ENCODE measurements around the gene MRPS35.

MRPS35 gene

DNA sequence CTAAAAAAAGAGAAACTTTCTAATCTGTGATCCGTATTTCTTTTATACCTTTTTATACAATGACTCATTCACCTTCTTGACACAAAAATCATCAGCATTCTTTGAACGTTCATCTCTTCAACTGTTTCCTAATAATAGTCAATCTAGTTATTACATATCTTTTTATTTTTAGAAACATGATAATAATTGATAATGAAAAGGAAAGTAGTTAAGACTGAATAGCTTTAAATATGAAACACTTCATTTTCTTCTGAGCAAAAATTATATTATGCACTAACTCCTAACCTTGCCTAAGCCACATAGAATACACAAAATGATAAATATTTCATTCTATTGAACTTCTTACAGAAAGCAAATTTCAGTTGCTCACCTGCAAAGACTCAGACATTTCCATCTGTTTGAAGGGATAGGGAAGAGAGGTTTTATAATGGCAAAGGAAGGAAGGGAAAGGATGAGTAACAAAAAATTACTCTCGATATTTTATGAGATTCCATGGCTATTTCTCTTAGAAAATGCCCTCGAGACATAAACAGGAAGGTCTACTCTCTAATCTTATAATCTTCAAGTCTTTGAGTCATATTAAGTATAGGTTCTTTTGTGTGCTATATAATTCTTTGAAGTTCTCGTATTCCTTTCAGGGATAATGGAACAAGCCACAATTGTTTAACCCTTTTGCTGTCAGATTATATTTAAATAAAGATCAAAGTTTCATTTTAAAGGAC lies 61.9 kb downstream of the MRPS35 start:
- DNase-seq (ENCODE audit: low read depth in 2 of 2): no peak

DNA sequence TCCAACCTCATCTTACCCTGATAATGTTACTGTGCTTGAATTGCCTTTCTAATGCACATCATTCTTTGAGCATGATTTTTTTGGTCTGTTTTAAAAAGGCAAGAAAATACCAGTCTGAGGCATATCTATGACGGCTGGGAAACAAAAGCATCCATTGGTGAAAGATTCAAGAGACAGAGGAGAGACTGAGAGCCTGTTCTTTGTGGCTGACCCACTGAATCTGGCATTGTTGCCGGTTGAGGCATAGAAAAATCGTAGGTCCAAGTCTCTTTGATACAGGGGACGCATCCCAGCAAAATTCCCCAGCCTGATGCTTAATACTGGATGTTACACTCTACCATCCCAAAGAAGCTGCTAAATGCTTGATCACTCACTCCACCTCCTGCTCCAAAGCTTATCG lies 66.5 kb downstream of the MRPS35 start:
- no peak for DNase-seq (ENCODE audit: low read depth in 2 of 2)

DNA sequence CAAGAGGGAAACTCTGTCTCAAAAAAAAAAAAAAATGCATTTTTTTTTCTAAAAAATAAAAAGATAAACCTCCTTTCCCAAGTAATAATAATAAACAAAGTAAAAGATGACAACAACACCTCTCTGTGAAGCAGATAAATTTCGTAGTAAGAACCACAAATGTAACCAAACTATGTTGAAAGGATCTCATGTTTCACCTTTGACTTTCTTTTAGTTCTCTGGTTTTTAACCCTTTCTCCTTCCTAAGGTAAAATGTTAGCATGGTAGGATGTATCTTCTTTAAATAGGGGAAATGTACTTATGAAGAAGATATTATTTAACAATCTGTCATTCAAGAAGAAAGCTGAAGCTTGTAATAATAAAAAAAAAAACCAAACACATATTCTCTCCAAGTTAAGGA lies 67.6 kb downstream of the MRPS35 start:
- no peak for DNase-seq (ENCODE audit: low read depth in 2 of 2)

DNA sequence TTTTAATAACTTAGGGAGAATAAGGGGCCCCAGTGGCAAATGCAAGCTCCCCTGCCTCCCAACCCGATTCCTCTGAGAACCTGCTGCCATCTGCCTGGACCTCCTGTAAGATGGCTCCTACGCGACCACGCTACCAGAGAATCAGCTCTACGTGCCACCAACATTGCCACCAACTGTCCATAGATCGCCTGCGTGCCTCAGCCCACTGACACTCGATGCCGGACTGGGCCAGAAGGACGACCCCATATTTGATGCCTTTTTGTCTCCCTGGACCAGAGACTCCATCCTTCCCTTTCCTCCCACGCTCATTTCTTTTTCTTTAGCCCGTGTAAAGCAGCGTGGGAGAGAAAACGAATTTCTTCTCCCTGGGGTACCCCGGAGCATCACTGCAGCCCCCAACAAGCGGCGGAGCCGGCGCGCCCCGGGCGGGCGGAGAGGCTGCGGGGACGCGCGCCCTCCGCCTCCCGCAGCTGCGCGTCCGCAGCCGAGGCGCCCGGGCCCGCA lies 68.8 kb downstream of the MRPS35 start:
- no peak for DNase-seq (ENCODE audit: low read depth in 2 of 2)

DNA sequence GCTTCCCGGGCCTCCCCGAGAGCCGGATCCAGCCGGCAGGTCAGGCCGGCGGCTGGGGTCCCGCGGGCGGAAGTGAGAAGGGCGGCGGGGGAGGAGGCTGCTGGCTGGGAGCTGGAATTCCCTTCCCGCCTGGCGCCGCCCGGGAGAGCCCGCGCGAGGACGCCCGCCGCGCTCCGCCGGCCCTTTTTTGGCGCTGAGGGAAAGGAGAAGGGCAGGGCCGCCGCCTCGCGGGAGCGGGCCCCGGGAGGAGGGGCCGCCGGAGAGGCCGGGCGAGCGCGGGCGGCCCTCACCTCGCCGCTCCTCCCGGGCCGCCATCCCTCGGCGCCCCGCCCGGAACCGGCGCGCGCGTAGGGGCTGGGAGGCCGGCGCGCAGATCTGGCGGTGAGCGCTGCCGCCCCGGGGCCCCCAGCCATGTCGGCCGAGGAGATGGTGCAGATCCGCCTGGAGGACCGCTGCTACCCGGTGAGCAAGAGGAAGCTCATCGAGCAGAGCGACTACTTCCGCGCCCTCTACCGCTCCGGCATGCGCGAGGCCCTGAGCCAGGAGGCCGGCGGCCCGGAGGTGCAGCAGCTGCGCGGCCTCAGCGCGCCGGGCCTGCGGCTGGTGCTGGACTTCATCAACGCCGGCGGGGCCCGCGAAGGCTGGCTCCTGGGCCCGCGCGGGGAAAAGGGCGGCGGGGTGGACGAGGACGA lies 69.4 kb downstream of the MRPS35 start, which contains the start of the genes KLHL42 and MANSC4:
Gene KLHL42, plus strand, starts transcription at position 314 of the 692 bp plus-strand sequence. Its CDS starts 98 bp downstream, at position 412.
Gene MANSC4, minus strand, starts transcription at position 317 of the 692 bp plus-strand sequence. CDS start 8,960 bp downstream, outside the sequence.
- peak; percentile 51 to 52 for DNase-seq (ENCODE audit: low read depth in 2 of 2)

DNA sequence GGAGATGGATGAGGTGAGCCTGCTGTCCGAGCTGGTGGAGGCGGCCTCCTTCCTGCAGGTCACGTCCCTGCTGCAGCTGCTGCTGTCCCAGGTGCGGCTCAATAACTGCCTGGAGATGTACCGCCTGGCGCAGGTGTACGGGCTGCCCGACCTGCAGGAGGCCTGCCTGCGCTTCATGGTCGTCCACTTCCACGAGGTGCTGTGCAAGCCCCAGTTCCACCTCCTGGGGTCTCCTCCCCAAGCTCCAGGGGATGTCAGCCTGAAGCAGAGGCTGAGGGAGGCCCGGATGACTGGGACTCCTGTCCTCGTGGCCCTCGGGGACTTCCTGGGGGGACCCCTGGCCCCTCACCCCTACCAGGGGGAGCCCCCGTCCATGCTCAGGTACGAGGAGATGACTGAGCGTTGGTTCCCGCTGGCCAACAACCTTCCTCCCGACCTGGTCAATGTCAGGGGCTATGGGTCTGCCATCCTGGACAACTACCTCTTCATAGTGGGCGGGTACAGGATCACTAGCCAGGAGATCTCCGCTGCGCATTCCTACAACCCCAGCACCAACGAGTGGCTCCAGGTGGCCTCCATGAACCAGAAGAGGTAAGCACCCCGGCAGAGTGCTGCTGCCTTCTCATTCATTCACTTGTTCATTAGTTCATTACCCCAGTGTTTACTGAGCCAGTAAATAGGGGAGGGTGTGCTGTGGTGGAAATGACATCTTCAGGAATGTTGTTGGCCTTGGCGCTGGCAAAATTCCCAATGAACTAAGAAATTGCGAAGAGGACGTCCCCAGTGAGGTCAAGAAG lies 70.2 kb downstream of the MRPS35 start:
- no peak for DNase-seq (ENCODE audit: low read depth in 2 of 2)

DNA sequence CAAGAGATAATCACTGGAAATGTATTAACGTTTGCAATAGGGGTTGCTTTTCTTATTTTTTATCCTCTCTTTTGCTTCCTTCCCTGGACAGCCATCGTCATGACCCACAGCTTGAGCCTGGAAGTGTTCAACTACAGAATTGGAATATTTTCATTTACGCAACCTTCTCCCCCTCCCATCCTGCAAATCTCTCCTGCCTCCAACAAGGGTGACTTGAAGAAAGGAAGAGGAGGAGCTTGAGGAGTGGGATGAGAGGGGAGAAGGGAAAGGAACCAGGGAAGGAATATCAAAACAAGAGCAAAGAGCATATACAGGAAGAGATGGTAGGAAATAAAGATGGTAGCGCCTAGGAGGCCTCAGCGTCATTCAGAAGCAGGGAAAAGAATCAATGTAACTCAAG lies 71.0 kb downstream of the MRPS35 start:
- DNase-seq (ENCODE audit: low read depth in 2 of 2): no peak

DNA sequence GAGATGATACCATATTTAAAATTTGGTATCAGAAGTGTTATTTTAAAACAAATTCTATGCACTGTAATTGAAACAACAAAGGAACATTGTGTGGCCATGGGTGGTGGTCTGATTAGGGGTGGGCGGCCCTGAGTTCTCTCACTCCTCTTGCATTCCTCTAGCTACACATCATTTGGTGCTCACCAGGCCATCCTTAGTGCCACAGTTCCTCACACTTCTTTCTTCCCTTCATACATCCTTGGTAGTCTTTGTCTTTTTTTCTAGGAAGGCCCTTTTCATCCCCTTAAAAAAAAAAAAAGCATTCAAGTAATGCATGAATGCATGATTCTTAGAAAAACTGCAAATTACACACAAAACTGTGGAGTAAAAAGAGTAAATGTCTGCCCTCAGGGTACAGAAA lies 71.8 kb downstream of the MRPS35 start:
- no peak for DNase-seq (ENCODE audit: low read depth in 2 of 2)

DNA sequence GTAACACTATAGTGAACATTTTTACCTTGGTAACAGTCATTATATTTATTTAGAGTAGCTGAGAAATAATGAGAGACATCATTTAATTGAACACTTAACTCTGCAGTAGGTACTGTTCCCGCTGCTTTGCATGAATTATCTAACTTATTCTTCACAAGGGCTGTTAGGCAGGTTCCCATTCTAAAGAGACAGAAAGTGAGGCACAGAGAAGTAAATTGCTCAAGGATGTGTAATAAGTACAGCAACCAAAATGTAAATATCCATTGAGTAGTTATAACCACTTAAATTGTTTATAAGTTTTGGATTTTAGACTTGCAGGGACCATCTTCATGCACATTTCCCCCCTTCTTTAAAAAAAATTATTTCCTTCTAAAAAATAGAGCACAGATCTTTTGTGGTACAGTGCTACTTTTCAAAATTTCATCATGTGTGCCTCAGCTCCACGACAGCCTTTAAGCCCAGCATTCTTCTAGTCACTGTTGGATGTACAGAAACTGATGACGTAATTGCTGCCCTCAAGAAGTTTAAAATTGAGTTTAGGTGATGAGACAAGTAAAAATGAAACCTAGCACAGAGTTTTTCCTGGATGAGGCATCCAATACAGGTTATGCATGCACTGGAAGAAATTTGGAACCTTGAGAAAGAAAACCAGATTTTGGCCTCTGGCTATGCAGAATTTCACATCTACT lies 75.4 kb downstream of the MRPS35 start:
- DNase-seq (ENCODE audit: low read depth in 2 of 2): no peak

DNA sequence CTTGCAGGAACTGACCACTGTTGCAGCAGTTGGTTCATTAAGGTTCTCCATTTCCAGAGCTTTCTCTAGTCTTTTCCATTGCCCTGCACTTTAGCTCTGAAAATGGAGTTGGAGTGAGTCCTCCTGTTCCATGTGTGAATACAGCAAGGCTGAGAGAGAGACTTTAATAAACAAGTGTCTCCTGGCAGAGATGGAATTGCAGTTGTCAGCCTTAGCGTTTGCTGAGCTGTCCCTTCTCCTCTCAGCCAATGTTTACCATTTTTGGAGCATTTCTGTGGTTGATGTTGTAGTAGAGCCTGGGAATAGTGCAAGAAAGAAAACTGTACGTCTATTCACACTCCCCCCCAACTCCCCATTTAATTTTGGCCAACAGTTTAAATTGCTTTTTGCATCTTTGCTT lies 76.9 kb downstream of the MRPS35 start:
- no peak for DNase-seq (ENCODE audit: low read depth in 2 of 2)

DNA sequence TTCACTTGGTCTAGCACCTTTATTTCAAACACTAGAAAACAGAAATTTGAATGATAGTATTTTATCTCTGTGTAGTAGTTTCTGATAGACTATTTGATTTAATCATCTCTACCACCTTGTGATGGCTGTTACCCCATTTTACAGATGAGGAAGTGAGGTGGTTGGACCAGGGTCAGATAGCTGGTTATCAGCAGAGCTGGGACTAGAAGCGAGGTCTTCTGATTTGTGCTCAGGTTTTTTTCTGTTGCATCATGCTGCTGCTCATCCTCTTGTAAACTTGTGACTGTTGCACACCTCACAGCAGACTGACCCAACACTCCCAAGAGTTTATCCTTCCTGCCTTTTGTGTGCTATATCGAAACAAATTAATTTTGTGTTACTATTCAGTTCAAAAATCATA lies 79.5 kb downstream of the MRPS35 start:
- DNase-seq (ENCODE audit: low read depth in 2 of 2): no peak

DNA sequence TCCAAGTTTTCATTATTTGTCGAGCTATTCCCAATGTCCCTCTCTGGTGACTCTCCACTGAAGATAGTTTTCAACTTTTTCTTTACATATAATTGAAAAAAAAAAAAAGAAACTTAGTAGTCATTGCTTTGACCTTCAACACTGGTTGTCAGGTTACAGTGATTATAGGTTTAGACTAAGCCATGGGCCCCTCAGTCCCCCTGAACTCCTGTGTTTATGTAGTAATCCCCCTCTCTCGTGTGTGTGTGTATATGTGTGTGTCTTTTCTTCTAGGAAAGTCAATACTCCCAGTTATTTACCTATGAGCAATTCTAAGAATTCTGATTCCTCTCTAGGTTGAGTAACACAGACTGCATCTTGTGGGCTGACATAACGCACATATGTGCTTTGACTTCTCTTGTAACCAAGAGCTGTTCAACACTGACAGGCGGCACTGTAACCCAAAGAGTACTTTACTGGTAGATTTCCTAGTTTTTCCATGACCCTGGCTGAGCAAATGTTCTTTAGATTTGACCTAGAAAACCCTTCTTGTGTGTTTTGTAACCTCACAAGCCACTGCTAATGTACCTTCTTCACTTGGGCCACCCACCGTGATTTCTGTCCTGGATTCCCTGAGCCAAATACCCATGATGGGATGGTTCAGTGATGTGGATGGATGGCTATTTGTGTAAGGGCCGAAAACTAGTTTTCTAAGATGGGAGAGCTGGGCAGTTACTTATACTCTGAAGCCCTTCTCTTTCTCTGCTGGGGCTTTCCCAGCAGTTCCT lies 84.4 kb downstream of the MRPS35 start:
- DNase-seq (ENCODE audit: low read depth in 2 of 2): no peak

DNA sequence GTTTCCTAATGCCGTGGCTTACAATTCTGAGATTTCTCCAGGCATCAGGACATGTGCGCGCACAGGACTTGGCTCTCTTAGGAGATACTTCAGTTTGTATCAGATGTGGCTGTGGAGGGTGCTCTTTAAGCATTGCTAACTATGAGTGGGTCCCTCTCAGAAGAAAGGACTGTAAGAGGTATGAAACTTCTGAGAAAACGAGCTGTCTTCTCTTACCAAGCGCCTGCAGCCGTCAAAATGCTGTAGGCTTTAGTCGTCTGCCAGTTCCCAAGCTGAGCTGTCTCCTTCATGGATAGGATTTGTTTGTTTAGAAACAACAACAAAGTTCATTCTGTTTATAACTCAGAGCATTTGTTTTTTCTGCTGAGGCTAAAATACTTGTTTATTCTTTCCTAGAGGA lies 85.5 kb downstream of the MRPS35 start:
- no peak for DNase-seq (ENCODE audit: low read depth in 2 of 2)

DNA sequence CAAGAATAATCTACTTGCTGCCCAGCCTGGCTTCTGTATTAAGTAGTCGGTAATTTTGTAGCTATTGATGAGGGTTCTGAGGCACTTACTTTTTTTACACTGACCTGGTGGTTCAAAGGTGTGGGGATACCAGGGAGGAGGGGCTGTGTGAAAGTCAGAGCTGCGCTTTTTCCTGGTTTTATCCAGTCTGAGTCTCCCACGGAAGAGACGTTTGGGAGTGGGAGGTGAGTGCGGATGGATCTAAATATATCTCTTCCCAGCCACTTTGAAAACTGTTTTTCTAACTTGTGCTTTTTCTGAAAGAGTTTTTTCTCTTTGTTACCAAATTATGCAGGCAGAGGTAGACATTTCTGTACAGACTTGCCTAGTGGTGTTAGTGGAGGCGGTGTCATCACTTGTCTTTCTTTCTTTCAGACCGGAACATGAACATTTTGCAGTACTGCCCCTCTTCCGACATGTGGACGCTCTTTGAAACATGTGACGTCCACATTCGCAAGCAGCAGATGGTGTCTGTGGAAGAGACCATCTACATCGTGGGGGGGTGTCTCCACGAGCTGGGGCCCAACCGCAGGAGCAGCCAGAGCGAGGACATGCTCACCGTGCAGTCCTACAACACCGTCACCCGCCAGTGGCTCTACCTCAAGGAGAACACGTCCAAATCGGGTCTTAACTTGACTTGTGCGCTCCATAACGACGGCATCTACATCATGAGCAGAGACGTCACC lies 86.8 kb downstream of the MRPS35 start:
- no peak for DNase-seq (ENCODE audit: low read depth in 2 of 2)

DNA sequence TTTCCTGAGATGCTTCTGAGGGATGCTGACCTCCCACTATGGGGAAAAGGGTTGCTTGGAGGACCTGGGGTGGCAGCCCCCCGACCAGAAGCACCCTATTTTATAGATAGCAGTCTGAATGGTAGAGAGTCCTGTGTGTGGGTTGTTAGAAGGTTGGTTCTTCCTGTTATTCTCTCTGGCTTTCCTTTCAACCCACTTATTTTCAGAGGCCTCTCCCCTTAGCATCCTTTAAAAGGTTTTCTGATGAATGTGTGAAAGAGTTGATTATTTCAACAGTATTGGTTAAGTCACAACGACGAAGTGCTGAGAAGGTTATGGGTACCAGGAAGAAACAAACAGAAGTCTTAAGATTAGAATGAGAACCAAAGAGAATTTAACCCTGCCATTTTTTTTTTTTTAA lies 90.2 kb downstream of the MRPS35 start:
- no peak for DNase-seq (ENCODE audit: low read depth in 2 of 2)

DNA sequence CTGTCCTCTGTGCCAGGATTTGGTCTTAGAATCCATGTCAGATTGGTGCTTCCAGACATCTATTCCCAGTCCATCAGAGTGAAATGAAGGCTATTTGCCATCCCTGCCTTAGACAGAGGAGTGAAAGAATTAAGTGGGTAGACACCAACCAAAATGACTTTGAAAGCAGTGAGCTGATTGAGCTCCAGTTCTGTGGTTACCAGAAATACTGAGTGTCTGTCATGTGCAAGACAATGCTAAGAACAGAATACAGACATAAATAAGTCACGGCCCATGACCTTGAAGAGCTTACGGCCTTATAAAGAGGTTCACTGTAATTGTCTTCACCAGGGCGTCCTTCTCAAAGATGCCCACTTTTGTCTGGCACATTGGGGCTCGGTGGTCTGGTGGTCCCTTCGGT lies 91.0 kb downstream of the MRPS35 start:
- no peak for DNase-seq (ENCODE audit: low read depth in 2 of 2)

DNA sequence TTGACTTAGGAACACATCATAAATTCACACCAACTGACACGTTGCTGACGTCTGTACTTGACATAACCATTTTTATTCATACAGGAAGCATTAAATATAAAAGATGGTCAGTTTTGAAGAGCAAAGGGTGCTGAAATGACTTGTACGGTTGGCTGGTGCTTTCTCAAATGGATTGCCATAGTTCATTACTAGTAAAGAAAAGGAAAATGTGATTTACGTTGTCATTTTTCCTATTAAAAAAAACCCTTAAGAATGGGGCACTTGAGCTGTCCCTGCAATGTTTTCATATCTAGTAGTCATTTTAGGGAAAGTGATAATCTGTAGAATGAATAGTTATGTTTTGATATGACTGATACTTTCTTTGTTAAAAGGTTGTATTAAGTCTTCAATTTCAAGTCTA lies 91.9 kb downstream of the MRPS35 start:
- DNase-seq (ENCODE audit: low read depth in 2 of 2): no peak

DNA sequence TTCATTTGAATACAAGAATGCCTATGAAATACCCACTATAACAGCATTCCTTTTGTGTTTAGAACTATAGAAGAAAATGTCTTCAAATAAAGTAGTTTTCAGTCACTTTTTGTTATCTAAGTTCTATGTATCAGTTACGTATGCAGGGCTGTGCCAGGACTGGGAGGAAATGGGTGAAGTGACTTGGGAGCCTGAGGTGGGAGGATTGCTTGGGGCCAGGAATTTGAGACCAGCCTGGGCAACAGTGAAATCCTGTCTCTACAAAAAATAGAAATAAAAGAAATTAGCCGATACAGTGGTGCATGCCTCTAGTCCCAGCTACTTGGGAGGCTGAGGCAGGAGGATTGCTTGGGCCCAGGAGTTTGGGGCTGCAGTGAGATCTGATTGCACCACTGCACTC lies 92.3 kb downstream of the MRPS35 start:
- no peak for DNase-seq (ENCODE audit: low read depth in 2 of 2)

DNA sequence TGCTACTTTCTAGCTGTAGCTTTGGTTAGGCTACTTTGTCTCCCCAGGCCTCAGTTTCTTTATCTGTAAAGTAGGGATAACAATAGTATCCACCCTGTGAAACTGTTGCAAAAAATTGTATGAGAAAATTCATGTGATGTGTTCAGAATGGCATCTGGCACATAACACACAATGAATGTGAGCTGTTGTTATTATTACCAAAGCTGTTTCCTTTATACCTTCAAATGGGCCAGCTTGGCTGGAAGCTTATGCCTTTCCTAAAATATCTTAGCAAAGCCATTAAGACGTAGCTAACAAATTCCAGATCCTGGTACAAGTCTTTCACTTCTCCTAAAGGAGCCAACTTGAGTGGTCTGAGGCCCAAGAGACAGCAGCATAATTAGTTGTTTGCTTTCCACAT lies 94.6 kb downstream of the MRPS35 start:
- no peak for DNase-seq (ENCODE audit: low read depth in 2 of 2)

Data from fibroblast of skin of left quadriceps (primary cell).